UCSD-AML1 (cell line): ENCODE measurements around the gene KDM5C.

Experiments used
- DNase-seq: peaks from one replicate; lab custom pipeline; 2025; ENCODE audit not compliant: unreplicated experiment; lab: John Stamatoyannopoulos, UW

KDM5C gene

DNA sequence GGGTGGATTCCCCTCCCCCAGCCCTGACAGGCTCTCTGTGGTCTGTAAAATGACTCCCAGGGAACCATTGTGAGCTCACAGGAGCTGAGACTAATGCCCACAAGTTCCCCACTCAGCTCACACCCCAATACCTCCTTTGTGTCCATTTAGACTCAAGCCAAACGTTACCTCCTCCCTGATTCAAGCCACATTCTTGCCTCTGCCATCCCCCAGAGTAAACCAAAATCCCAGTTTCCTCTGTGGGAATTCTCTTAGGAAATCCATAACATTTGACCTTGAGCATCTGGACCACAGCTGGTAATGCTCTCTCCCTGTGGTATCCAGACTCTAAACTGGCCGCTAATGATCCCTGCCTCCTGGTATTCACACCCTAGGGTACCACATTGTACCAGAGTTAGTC is 26.3 kb upstream of the KDM5C start:
- DNase-seq: no peak

DNA sequence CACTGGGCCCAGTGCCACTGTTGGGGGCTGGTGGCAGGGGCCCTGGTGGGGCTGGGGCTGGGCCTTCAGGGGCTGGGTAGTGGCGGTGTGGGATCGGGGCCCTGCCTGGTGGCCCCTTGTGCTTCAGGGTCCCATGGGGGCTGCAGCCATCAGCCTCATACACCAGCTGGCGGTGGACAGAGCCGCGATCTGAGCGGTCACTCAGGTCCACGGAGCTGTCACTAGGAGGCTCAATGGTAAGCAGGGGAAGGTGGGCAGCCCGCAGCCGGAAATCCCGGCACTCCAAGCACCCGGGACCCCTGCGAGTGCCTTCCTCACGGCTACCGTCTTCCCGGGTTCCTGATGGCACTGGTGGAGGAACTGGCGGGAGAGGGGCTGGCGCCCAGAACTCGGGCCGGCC is 25.5 kb upstream of the KDM5C start:
- DNase-seq: no peak

DNA sequence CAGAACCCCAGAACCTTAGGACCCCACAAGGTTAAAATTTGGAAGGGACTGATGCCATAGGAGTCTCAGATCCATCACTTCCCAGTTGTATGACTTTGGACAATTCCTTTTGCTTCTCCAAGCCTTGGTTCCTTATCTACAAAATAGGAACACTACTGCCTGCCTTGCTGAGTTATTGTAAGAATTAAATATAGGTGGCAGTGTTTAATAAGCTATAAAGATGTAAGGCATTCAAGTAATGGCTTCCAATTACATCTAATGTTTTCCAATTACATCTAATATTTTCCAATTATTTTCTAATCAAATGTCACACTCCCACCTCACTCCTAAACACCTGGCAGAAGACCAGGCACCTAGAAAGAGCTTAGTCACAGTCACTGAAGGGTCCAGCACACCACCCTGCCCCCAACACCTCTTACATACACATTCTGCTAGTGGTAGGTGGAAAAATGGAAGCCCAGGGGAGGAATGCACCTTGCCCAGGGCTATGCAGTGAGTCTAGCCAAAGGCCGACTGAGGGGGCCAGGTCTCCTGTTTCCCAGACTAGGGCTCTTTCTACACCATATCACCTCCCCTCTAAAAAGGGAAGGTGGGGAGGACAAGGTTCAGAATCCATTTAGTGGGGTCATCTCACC is 24.5 kb upstream of the KDM5C start:
- DNase-seq: no peak

DNA sequence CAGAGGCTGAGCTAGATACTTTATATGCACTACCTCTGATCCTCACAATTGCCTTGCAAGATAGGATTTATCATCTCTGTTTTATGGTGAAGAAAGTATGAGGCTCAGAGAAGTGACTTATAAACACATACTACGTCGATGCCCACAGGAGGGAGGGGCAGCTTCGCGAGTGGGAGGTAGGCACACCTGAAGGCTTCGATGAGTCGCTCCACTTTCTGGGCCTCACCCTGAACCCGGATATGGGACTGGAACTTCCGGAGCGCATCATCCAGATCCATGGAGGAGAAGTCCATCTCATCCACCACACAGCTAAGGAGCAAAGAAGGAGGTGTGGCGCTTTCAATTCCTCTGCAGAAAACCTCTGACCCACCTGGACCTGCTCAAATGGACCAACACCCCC is 22.9 kb upstream of the KDM5C start:
- no peak for DNase-seq

DNA sequence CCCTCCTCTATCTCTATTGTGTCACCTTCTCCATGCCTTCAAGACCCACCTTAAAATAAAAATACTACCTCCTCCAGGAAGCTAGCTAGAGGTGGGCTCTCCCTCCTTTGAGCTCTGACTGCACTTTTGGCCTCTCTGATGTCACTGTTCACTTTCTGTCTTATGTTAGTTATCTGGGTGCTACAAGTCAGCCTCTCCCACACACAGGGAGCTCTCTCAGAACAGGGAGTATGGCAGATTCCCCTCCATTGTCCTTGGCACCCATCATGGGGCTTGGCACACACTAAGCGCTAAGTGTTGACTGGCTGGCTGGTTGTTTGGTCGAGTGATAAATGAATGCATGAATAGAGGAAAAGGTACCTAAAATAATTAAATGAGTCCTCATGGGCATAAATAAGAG is 21.2 kb upstream of the KDM5C start:
- no peak for DNase-seq

DNA sequence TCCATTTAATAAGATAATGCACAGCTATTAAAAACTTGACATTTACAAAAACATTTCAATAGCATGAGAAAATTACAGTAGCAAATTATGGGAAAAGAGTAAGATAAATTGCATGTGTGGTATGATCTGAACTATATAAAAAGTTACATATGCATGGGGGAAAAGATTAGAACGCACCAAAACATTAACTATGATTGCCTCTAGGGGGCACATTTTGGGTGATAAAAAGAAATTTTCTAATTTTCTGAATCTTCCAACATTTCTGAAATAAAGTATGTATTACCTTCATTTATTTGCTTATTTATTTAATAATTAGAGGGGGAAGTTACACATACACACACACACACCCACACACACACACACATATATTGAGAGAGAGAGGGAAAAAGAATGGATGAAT is 19.6 kb upstream of the KDM5C start:
- no peak for DNase-seq

DNA sequence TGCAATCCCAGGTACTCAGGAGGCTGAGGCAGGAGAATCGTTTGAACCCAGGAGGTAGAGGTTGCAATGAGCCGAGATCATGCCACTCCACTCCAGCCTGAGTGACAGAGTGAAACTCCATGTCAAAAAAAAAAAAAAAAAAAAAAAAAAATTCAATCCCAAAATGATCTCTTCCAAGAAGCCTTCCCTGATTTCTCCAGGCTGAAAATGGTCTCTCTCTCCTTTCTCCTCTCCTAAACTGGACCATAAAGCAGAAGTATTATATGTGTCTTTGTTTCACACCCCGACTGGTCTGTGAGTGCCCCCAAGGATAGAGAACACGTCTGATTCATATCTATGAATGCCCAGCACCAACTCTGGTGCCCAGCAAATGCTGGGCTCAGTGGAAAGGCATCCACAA is 17.3 kb upstream of the KDM5C start:
- DNase-seq: no peak

DNA sequence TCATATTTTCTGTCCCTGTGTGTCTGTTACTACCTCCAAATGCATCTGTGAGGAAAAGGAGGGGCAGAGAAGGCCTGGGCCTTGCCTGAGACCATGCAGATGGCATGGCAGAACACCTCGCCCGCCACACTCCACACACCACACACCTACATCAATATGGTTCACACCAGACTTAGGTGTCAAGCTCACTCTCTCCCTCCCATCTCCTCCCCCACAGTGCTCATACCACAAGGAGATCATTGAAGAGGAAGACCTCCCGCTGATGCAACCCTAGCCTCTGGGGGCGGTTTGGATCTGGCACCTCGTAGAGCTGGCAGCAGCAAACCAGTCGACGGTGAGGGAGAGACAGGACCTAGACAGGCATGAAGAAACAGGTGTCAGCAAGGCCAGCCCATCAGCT is 16.6 kb upstream of the KDM5C start:
- DNase-seq: no peak

DNA sequence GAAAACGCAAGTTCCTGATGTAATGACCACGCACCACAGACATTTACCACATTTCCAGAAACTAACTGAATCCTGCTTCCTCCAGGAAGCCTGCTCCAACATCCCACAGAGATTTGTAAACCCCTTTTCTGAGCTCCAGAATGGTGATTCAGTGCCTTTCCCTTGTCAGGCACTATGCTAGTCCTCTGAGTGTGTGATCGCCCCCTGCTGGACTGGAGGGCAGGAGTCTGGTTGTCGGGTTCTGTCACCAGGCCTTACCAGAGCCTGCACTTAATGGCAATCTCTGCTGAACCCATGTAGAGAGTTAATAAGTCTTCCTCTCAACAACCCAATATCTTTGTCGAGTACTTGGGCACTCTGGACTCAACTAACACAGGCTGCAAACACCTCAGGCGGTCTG is 14.5 kb upstream of the KDM5C start:
- peak; percentile 31 for DNase-seq

DNA sequence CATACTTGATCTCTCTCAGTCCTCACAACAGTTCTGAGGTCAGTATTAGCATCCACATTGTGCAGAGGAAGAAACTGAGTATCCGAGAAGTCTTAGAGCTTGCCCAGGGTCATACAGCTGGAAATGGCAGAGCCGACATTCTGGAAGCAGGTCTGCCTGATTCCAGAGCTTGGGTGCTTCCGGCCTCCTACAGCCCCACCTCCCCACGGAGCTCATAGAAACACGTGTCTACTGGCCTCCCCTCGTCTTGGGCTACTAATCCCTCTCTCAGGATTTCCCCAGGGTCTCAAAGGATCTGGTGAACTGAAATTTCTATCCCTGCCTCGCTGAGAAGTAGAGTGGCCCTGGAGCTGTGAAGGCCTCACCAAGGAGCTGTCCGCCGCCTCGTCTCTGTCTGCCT is 12.0 kb upstream of the KDM5C start:
- DNase-seq: no peak

DNA sequence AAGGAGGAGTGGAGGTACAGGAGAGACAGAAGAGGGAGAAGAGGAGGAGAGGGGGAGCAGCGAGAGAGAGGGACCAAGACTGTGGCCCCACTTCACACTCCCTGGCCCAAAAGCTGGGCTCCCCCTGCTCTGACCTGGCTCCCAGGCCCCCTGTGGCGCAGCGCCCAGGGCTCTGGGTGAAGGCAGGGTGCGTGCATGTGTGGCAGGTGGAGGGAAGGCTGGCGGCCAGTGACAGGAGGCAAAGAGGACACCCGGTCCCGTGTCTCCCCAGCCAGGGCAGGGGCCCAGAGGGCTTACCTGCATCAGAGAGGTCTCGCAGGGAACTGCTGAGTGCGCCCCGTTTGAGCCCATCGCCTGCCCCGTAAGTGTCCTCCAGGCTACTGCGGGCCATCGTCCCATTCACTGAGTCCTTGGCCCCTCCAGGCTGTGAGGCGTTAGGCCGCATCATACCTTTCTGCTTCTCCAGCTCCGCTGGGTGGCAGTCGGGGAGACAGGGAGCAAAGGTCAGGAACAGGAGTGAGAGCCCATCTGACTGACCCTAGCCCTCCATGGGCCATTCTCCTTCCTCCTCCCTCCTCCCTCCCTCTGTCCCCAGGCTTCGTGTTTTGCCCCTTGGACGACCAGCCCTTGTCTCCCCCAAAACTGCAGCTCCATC is 11.1 kb upstream of the KDM5C start:
- DNase-seq: no peak

DNA sequence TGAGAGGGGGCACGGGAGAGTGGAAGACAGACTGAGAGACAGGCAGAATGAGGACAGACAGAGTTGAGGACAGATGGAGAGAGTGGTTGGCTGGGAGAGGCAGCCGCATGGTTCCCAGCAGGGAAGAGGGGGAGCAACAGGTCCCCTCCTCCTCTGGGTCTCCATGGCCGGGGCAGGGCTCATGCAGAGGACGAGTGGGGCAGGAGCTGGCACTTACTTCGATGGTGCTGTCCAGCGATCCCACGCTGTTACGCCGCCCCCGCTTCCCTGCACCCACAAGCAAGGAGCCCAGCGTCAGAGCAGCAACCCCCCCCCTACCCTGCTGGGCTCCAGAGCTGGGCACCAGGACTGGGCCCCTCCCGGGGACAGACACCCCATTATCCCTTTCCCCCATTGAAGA is 10.6 kb upstream of the KDM5C start:
- no peak for DNase-seq

DNA sequence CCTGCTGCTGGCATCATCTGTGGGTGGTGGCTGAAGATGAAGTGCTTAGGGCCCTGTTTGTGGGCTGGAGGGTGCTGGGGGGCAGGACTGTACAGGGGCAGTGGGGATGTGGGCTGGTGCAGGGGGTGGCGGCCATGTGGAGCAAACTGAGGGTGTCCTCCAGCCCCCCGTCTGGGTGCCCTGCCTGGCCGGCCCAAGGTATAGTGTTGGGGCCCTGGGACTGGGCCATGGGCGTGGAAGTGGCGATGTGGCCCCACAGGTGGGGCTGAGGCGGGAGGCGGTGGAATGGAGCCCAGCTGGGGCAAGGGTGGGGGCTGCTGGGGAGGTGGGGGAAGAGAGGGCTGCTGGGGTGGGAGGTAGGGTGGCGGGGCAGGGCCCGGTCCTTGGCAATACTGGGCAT is 9.5 kb upstream of the KDM5C start:
- DNase-seq: no peak

DNA sequence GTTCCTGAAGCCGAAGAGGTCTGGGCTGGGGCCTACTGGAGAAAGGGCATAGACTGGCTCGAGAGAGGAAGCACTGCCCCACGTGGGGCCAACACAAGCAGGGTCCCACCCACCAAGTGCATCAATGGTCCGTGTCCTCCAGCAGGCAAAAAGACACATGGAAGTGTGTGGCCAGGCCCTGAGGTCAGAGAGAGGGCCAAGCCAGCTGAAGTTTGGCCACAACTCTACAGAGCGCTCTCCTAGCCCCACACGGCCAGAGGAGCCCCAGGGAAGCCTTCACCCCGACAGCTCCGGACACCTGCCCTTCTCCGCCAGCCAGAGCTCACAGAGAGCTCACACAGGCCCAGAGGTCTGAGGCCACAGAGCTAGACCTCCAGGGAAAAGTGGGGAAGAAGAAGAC is 8.5 kb upstream of the KDM5C start:
- DNase-seq: no peak

DNA sequence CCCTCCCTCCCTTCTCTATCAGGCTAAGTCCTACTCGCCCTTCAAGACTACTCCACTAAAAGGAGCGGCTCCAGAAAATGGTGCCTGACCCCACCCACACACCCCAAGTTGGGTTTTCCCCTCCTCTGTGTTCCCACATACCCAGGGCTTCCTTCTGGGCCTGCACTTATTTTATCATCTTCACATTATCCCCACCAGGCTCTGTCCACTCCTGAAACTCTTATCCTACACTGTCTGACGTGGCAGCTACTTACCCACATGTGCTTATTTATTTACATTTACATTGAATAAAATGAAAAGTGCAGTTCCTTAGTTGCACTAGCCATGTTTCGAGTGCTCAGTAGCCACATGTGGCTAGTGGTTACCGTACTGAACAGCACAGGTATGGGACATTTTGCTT is 5.1 kb upstream of the KDM5C start:
- DNase-seq: no peak

DNA sequence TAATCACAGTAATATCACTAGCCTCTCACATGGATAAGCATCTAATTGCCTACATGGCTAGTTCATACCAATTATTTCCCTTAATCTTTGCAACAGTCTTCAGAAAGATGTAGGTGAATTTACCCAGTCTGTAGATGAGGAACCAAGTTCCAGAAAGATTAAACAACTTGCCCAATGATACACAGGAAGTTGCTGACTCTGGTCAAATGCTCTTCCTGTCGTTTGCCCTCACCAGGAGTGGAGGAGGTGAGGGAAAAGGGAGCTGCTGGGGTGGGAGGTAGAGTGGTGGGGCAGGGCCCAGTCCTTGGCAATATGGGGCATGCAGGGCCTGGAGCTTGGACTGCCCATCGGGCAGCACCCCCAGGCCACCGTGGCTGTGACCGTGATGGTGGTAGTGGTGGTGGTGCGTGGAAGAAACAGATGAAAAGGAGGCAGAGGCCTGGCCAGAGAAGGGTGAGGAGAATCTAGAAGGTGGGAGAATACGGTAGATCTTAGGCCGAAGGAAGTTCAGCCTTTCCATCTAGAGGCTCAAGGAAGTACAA is 2.3 kb upstream of the KDM5C start:
- DNase-seq: no peak

DNA sequence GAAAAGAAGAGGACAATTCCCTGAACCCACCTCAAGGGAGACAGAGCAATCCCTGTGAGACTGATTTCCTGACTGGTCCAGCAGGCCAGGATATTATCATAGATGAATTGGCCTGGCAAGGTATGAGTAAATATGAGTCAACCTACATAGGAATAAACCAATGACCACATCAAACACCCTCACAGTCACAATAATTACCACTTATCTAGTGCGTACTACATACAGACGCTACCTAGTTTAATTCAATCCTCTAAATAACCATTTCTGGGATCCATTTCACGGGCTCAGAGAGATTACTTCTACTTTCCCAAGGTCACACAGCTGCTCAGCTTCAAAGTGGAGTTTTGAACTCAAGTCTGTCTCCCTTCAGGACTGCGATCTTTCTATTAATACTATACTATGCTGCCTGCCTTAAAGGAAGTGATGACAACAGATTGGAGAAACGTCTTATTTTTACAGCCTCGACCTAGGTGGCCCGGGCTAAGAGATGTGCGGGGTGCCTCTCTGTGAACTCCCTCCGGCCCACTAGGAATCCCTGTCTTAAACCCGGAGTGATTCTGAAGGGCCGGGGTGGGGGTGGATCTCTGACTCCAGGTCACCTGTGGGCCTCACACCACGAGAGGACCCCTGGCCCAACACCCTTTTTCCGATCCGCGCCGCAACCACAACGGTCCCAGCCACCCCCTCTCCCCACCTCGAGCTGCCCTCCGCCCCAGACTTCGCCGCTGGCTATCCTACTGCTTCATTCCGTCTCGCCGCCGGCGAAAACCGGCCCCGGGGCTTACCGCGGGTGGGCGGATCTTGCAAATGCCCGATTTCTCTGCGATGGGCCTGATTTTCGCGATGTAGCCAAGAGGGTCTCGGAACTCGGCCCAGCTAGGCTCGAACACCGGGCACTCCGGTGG is 800 bp downstream of the KDM5C start:
- no peak for DNase-seq

DNA sequence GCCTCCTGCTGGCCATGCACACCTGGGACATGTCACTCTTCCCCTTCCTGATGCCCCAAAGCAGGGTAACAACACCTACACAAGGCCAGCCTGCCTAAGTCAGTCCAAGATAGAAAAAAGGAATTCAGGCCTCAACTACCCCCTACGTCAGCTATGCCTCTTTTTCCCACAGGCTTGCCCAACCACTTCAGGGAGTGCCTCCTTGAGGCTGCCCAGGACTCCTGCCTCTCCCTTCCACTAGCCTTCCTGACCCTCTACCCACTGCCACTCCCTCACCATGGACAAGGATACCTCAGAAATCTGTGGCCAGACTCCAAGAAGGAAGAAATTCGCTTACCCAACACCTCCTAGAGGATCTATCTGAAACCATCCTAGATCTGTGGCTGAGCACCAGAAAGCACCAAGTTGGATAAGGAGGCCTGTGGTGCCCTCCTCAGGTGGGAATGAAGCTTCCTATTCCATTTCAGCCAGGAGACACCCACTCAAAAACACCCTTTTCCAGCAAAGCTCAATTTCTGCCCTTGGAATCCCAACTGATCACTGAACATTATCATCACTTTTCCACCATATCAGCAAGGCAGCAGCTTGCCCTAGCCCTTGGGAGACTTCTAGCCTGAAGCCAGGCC is 1.8 kb downstream of the KDM5C start:
- no peak for DNase-seq

DNA sequence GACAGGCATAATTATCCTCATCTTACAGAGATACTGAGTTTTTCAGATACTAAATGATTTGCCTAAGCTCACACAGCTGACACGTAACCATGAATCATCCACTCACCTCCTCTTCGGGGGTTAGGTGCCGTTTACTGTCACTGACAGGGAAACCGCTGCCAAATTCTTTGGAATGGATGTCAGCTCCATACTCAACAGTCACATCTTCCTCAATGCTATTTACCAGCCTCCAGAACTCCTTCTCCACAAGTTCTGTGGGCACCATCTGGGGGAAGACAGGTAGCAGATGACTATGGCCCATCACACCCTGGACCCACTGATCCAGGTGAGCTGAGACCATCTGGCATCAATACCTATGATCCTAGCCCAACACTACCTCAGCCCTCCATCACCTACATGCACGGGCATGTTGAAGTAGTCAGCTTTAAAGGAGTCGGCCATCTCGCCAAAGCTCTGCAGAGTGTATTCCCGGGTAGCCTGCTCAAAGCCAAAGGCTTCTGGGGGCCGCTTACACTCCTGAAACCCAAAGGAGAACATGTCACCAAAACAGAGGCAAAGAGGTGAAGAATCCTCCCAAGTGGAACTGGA is 13.5 kb downstream of the KDM5C start:
- no peak for DNase-seq

DNA sequence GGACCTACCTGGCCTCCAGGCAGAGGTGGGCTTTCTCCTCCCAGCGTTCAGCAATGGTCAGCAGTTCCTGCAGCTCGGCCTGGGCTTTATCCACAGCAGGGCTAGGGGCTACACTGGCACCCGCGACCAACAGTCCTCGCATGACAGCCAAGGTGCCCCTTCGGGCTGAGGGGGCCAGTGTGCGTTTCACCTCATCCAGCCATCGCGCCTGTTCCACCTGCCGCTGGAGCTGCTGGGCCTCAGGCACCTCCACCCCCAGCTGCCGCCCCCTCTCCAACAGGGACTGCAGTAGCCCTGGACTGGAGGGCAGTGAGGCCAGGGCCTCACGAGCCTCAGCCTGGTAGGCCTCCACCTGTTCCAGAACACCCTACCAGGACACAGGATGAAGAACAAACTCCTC is 28.3 kb downstream of the KDM5C start:
- no peak for DNase-seq

DNA sequence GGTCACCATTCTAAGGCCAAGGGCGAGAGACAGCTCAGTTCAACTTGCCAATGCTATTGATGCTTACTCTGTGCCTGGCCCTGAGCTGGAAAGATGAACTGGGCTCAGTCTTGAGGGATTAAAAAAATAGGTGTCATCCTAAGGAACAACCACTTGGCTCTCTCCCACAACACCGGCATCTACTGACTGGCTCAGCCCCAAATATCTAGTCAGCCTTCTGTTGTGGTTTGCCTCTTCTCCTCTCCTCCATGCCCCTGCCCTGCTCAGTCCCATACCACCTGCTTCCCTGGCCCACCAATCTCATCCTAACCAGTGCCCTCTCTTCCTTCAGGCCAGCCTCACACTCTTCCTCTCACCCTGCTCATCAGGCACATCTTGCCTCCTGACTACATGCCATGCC is 29.6 kb downstream of the KDM5C start:
- no peak for DNase-seq
